ENCODE data around the gene PCSK5. TPM values are rescaled to one million over a fixed set of nuclear protein-coding genes. Genes with fewer than 3 reads are reported as not detected.

The PCSK5 gene
- total and polyA plus RNA-seq, 2 of the 8 experiments (the other 6 are each of a cell fraction or from before 2014, with no cell fraction given): 5.5 to 10.7 TPM

DNA sequence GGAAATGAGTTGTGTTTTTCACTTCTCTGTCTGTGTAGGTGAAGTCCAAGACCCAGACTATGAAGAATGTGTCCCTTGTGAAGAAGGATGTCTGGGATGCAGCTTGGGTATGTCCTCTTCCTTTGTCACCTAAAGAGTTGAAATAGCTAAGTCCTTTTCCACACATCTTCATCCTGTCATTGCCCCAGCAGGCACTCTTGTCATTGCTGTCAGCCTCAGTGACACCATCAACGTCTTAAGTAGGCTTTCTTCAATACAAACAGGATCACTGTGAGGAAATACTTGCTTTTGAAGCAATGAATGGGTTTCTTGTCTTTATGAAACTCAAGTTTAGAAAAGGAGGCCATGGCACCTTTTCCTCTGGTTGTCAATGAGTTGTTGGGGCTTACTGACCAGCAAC lies 350.1 kb downstream of the PCSK5 start:
- TF ChIP-seq KDM4A (IDR thresholded peaks at IDR 0.05; ENCODE audit: low read depth, low read length, severe bottlenecking): no peak
- Histone ChIP-seq H3K27me3 (replicated peaks in 1 of 4; ENCODE audit: control insufficient read depth in 3 of 4, extremely low read depth in 1 of 4, insufficient read depth in 3 of 4, low read length in 3 of 4) (no peaks in the 10 kb centered on the region), H3K56ac (replicated peaks; ENCODE audit: insufficient read length, low read depth, low read length) (no peak overlapping the region), H3K4ac (replicated peaks; ENCODE audit: insufficient read length, low read depth, low read length) (no peak overlapping the region), H3K23ac (ENCODE audit: insufficient read length) (no peak overlapping the region), H2AK5ac (ENCODE audit: low read depth, low read length) (no peak overlapping the region), H2BK20ac (ENCODE audit: low read length) (no peak overlapping the region), H3K79me1 (ENCODE audit: low read depth, low read length) (no peaks in the 10 kb centered on the region), H3K4me2 (ENCODE audit: insufficient read depth in 1 of 2, low read depth in 2 of 2, low read length in 2 of 2) (no peak overlapping the region), H3K79me2 (ENCODE audit: control insufficient read depth in 1 of 2, insufficient read depth in 2 of 2, low read length in 2 of 2) (no peaks in the 10 kb centered on the region), H4K20me1 (replicated peaks in 1 of 2; ENCODE audit: control insufficient read depth in 1 of 2, insufficient read depth in 2 of 2, low read length in 2 of 2) (no peaks in the 10 kb centered on the region), H3K18ac (ENCODE audit: extremely low read depth, low read length) (no peak overlapping the region), H2BK15ac (ENCODE audit: low read length) (no peak overlapping the region), H2BK5ac (ENCODE audit: low read depth, low read length) (no peak overlapping the region), H3K36me3 (ENCODE audit: control insufficient read depth in 2 of 4, insufficient read depth in 4 of 4, low read length in 3 of 4) (no peaks in the 10 kb centered on the region), H3K4me3 (ENCODE audit: extremely low read depth in 1 of 4, insufficient read depth in 2 of 4, low read depth in 3 of 4, low read length in 4 of 4) (no peak overlapping the region), H3K4me1 (replicated peaks in 1 of 4; ENCODE audit: control insufficient read depth in 3 of 4, insufficient read depth in 4 of 4, low read length in 3 of 4) (no peaks in the 10 kb centered on the region), H3K23me2 (ENCODE audit: low read depth, low read length) (no peaks in the 10 kb centered on the region), H3K9me3 (ENCODE audit: insufficient read depth in 2 of 2, low read depth in 1 of 2, low read length in 1 of 2) (no peaks in the 10 kb centered on the region), H4K8ac (ENCODE audit: extremely low read depth, insufficient read depth, low read length) (no peak overlapping the region), H3K27ac (ENCODE audit: low read depth, low read length) (no peak overlapping the region), H4K5ac (ENCODE audit: insufficient read length, low read depth, low read length) (no peak overlapping the region), H3K9ac (replicated peaks in 1 of 4; ENCODE audit: extremely low read depth in 1 of 4, low read depth in 3 of 4, low read length in 3 of 4) (no peak overlapping the region), H2BK12ac (ENCODE audit: low read depth, low read length) (no peak overlapping the region), H2BK120ac (replicated peaks; ENCODE audit: low read depth, low read length) (no peak overlapping the region), H3K14ac (ENCODE audit: insufficient read length) (no peak overlapping the region), H4K91ac (replicated peaks; ENCODE audit: insufficient read length, low read length) (no peak overlapping the region), H2AFZ (ENCODE audit: low read length) (no peak overlapping the region)
- POLR2A ChIA-PET (ENCODE audit: partially characterized antibody): no interaction called here
- FAIRE-seq (no peak), DNase-seq (ENCODE audit: low read depth in 1 of 2, low spot score in 2 of 2) (no peak)
- CTCF ChIA-PET (ENCODE audit: partially characterized antibody): interaction anchor here (0.7 to 1.2 kb wide), 4 partner anchors 13 to 1498 kb away, joined by 3 to 4 read pairs (median 4); no protein-coding TSS in a partner anchor
- 83% methylated on average over 1 of the region's 1 CpG; no CpG with 5 or more reads in 1 of the 2 experiments for WGBS, 2 experiments (ENCODE audit: extremely low coverage in 1 of 2, insufficient coverage in 1 of 2, insufficient read length in 1 of 2, insufficient replicate concordance in 2 of 2, low coverage in 1 of 2, low lambda C conversion rate in 2 of 2, missing lambda C conversion rate in 1 of 2)
